Cardiac atrium fibroblast (primary cell): ENCODE data around the gene DCK. TPM values are rescaled to one million over a fixed set of nuclear protein-coding genes. Genes with fewer than 3 reads are reported as not detected.

ENCODE experiments used
- total RNA-seq: library from RNA; depleted of rRNA; stranded (reverse); fragments of >200 nt; gene quantifications from 2 replicates; pipeline ENCODE4 v1.2.3, GENCODE V29; 2015

Gene DCK
- 11.9 and 12.2 TPM in 2 replicates for total RNA-seq

DNA sequence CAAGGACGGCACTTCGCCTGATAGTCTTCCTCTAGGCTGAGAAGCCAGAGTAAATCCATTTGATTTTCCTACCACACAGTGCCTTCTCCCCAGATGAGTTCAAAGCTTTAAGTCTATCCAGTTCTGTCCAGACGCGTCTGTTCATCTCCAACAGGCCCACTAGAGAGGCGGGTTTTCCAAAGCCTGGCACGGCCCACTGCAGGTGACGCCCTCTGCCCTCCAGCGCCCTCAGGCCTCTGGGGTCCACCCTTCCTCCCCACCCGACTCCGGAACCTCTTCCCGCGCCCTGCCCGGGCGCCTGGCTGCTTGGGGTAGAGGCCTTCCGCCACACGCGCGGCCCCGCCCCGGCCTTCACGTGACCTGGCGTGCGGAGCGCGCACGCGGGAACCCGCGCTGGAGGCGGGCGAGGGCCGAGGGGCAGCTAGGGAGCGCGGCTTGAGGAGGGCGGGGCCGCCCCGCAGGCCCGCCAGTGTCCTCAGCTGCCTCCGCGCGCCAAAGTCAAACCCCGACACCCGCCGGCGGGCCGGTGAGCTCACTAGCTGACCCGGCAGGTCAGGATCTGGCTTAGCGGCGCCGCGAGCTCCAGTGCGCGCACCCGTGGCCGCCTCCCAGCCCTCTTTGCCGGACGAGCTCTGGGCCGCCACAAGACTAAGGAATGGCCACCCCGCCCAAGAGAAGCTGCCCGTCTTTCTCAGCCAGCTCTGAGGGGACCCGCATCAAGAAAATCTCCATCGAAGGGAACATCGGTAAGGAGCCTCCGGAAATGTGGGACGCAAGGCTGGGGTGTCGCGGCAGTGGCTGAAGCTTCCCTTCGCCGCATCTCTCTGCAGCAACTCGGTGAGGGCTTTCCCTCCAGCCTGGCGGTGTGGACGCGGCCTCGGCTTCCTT lies at the start of gene DCK:
Gene DCK (plus strand): TSS at position 469 of the 888 bp plus-strand sequence. CDS start 187 bp downstream, at position 656.

Other genes starting within 250 kb of the DCK start
- 80.0 and 89.9 TPM in 2 replicates for gene GRSF1, start 153.8 kb upstream of the DCK start, total RNA-seq
- gene MOB1B, start 91.3 kb upstream of the DCK start, total RNA-seq: 6.0 and 9.7 TPM in 2 replicates